ENCODE measurements around the gene DSG2.
"Not testable (repeated sequence)": the region's sequence is repeated elsewhere in the genome, so short reads cannot be mapped to it uniquely, and the experiment has no call there.

Gene DSG2

DNA sequence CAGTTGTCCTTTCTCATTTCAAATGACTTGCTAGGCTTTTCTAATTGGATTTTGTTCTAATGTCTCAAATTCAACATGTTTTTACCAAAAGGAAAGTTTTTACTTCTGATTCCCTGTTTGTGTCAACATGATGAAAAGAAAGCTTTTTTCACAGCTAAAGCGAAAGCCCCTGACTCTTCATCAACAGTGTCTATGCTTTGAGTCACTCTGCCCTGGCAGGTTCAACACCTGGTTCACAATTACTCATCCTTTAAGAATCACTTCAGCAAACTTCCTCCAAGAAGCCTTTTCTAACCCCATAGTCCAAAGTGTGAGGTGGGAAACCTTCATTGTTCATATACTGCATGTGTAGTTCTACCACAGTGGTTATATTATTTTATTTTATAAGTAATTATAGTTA is 7.6 kb upstream of the DSG2 start:
- H3K4me3 ChIP-seq (ENCODE audit: low read depth, low read length), result no peak overlapping the region
- in situ Hi-C loops (cut with HindIII; ENCODE audit: low sequenced_read_pairs), result no loop called here
- TF ChIP-seq, protein P1, sequence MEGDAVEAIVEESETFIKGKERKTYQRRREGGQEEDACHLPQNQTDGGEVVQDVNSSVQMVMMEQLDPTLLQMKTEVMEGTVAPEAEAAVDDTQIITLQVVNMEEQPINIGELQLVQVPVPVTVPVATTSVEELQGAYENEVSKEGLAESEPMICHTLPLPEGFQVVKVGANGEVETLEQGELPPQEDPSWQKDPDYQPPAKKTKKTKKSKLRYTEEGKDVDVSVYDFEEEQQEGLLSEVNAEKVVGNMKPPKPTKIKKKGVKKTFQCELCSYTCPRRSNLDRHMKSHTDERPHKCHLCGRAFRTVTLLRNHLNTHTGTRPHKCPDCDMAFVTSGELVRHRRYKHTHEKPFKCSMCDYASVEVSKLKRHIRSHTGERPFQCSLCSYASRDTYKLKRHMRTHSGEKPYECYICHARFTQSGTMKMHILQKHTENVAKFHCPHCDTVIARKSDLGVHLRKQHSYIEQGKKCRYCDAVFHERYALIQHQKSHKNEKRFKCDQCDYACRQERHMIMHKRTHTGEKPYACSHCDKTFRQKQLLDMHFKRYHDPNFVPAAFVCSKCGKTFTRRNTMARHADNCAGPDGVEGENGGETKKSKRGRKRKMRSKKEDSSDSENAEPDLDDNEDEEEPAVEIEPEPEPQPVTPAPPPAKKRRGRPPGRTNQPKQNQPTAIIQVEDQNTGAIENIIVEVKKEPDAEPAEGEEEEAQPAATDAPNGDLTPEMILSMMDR (IDR thresholded peaks at IDR 0.05; ENCODE audit: low read depth, low read length), result no peak
- DNase-seq (ENCODE audit: low read depth, low spot score), result no peak

DNA sequence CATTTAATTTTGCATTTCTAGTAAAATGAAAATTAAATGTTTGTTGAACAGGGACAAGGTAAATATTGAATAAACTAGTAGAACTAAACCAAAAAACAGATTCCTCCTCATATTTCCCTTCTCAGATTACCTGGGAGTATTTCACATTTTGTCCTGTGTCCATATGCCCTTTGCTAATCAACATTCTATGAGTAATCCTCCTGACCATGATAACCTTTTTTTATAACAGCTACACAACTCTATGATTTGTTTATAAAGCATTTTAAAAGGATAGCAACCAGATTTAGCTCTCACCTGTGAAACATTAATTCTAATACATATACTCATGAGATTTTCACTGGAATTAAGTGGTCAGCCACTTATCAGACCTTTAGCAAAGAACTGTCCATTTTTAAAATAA is 7.1 kb upstream of the DSG2 start:
- H3K4me3 ChIP-seq (ENCODE audit: low read depth, low read length), result no peak overlapping the region
- DNase-seq (ENCODE audit: low read depth, low spot score), result no peak
- TF ChIP-seq, protein P1 (IDR thresholded peaks at IDR 0.05; ENCODE audit: low read depth, low read length), result no peak
- in situ Hi-C loops (cut with HindIII; ENCODE audit: low sequenced_read_pairs), result no loop called here

- in situ Hi-C loops (cut with HindIII; ENCODE audit: low sequenced_read_pairs), result no loop called here
- H3K4me3 ChIP-seq (ENCODE audit: low read depth, low read length), result no peak overlapping the region
- TF ChIP-seq, protein P1 (IDR thresholded peaks at IDR 0.05; ENCODE audit: low read depth, low read length), result no peak
- DNase-seq (ENCODE audit: low read depth, low spot score), result no peak
Measured at GRCh38 chr18:31491586-31491985, 6.4 kb upstream of the DSG2 start.

DNA sequence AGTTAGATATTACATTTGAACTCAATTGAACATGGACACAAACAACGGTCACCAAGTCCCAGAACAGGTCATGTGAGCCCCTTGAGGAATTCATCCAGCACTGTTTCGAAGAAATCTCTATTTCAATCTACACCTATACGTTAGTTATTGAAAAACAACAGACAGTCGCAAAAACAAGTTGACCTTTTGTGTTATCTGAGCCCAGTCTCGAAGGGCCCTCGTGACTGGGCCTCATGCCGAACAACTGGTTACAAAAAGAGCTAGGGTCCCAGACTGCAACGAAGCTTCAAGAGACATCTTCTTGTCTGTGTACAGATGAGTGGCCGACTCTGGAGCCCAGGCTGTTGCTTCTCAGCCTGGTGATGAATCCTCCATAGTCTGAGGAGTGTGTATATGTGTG is 5.3 kb upstream of the DSG2 start:
- in situ Hi-C loops (cut with HindIII; ENCODE audit: low sequenced_read_pairs), result no loop called here
- no peak overlapping the region for H3K4me3 ChIP-seq (ENCODE audit: low read depth, low read length)
- TF ChIP-seq, protein P1 (IDR thresholded peaks at IDR 0.05; ENCODE audit: low read depth, low read length), result no peak
- no peak for DNase-seq (ENCODE audit: low read depth, low spot score)

- H3K4me3 ChIP-seq (ENCODE audit: low read depth, low read length), result no peak overlapping the region
- in situ Hi-C loops (cut with HindIII; ENCODE audit: low sequenced_read_pairs), result no loop called here
- TF ChIP-seq, protein P1 (IDR thresholded peaks at IDR 0.05; ENCODE audit: low read depth, low read length), result no peak
- DNase-seq (ENCODE audit: low read depth, low spot score), result no peak
Measured at GRCh38 chr18:31493171-31493570, 4.8 kb upstream of the DSG2 start.

- no peak for DNase-seq (ENCODE audit: low read depth, low spot score)
- in situ Hi-C loops (cut with HindIII; ENCODE audit: low sequenced_read_pairs), result no loop called here
- TF ChIP-seq, protein P1 (IDR thresholded peaks at IDR 0.05; ENCODE audit: low read depth, low read length), result no peak
- H3K4me3 ChIP-seq (ENCODE audit: low read depth, low read length), result no peak overlapping the region
Measured at GRCh38 chr18:31493941-31494340, 4.0 kb upstream of the DSG2 start.

DNA sequence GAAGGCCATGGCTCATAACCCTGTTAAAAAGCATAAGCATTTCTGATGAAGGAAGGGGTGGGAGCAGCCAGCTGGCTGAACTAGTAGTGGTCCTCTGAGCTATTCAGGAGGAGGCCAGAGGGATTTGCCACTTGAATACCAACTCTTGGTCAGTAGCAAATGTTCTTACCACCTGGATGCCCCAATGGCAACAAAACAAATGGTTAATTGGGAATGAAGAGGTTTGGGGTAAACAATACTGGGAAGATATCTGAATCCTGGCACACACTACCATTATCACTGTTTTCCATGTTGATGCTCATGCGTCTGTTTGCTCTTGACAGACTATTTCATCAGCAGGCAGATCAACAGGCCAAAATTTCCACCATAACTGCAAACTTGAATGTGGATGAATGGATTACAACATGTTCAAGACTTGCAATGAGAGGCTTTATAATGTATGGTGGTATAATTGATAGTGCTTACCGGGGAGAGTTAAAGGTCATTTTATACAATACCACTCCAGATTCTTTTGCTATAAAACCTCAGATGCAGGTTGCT is 3.2 kb upstream of the DSG2 start:
- in situ Hi-C loops (cut with HindIII; ENCODE audit: low sequenced_read_pairs); H3K4me3 ChIP-seq (ENCODE audit: low read depth, low read length); DNase-seq (ENCODE audit: low read depth, low spot score): not testable (repeated sequence)

All from astrocyte of the spinal cord (primary cell).